ENCODE results near the gene PALLD. TPM values are rescaled to one million over a fixed set of nuclear protein-coding genes. Genes with fewer than 3 reads are reported as not detected.
A peak's percentile ranks its signal among the peaks of the same experiment; 100 is the strongest.

Gene PALLD
- total and polyA plus RNA-seq, 2 donors (not counting 3 experiments of a cell fraction or from before 2014, with no cell fraction given), result 13.4 to 48.2 TPM

DNA sequence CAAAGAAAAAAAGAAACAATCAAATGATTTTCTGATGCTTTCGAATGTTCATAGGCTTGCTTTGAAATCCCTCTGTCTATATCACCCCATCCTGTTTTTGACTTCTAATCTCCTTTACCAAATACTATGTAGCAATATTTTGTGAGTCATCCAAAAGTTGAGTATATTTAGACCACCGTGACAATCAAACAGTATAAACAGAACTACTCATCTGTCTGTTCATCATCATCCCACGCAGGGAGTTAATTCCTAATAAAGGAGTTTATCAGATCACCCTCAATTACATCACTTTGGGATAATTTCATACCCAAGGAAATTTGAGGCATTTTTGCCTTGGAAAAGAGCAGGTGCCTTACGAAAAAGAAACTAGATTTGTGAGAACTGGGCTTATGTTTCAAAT lies 300.3 kb downstream of the PALLD start:
- Histone ChIP-seq H3K9ac (replicated peaks; ENCODE audit: extremely low read depth, insufficient read depth, low read length) (no peak overlapping the region), H4K20me1 (replicated peaks; ENCODE audit: control insufficient read depth, extremely low read depth, insufficient read depth, low read length) (no peaks in the 10 kb centered on the region), H3K9me1 (replicated peaks; ENCODE audit: control insufficient read depth, extremely low read depth, insufficient read depth, low read length) (no peaks in the 10 kb centered on the region), H3K4me1 (ENCODE audit: control insufficient read depth, extremely low read depth, insufficient read depth, low read length) (peaks cover 22% of the 10 kb centered on the region), H3K9me3 (replicated peaks; ENCODE audit: control insufficient read depth, insufficient read depth, low read length) (no peaks in the 10 kb centered on the region), H3K27ac (ENCODE audit: insufficient read depth, low read depth, low read length) (peak overlapping the region; percentile 47), H3K4me3 (replicated peaks in 1 of 3; ENCODE audit: insufficient read depth in 1 of 3, low read depth in 1 of 3, low read length in 3 of 3) (no peak overlapping the region), H2AFZ (ENCODE audit: low read depth, low read length) (no peak overlapping the region), H3K27me3 (ENCODE audit: control insufficient read depth in 2 of 2, insufficient read depth in 2 of 2, low read length in 2 of 2) (no peaks in the 10 kb centered on the region), H3K4me2 (ENCODE audit: insufficient read depth, low read length) (peak overlapping the region; percentile 18), H3K36me3 (ENCODE audit: control insufficient read depth in 2 of 2, extremely low read depth in 1 of 2, insufficient read depth in 2 of 2, low read length in 2 of 2) (no peaks in the 10 kb centered on the region), H3K79me2 (ENCODE audit: control insufficient read depth, insufficient read depth, low read length) (no peaks in the 10 kb centered on the region)
- FAIRE-seq (no peak), DNase-seq (ENCODE audit: low read depth, low spot score) (peak; percentile 72)
- TSS peak; percentile 14 for BruUV-seq (replicated peaks)
- ChIA-PET POLR2A (no interaction called here), CTCF (no interaction called here)
- intact Hi-C loops (cut with micrococcal nuclease), result loop anchor here (1.0 to 5.0 kb wide), 3 partner anchors 19 to 210 kb away; no protein-coding TSS in a partner anchor
- dilution Hi-C loops (cut with MboI; ENCODE audit: extremely low pct_ligation_motif_present, low sequenced_read_pairs), result no loop called here
- no peak for TF ChIP-seq GATA2 (IDR thresholded peaks at IDR 0.05; ENCODE audit: insufficient read depth, insufficient read length, low read depth, low read length)
- TF ChIP-seq MAX (IDR thresholded peaks at IDR 0.05; ENCODE audit: insufficient read depth, insufficient read length), result no peak
- TF ChIP-seq JUN (IDR thresholded peaks at IDR 0.05; ENCODE audit: borderline replicate concordance, insufficient read depth, insufficient read length, low read depth), result peak; percentile 32
- TF ChIP-seq FOS (IDR thresholded peaks at IDR 0.05; ENCODE audit: borderline replicate concordance, insufficient read depth, low read length), result peak; percentile 67
- TF ChIP-seq POLR2AphosphoS5 (IDR thresholded peaks at IDR 0.05; ENCODE audit: insufficient read depth, low read depth, low read length), result no peak

- ChIA-PET POLR2A (no interaction called here), CTCF (no interaction called here)
- intact Hi-C loops (cut with micrococcal nuclease) (loop anchor here (1.0 to 5.0 kb wide), 3 partner anchors 18 to 211 kb away; no protein-coding TSS in a partner anchor), dilution Hi-C loops (cut with MboI; ENCODE audit: extremely low pct_ligation_motif_present, low sequenced_read_pairs) (no loop called here)
- no TSS peak for BruUV-seq (replicated peaks)
- no peak overlapping the region for H3K4me3 ChIP-seq (replicated peaks in 1 of 3; ENCODE audit: insufficient read depth in 1 of 3, low read depth in 1 of 3, low read length in 3 of 3)
- H3K9ac ChIP-seq (replicated peaks; ENCODE audit: extremely low read depth, insufficient read depth, low read length), result no peak overlapping the region
- H3K36me3 ChIP-seq (ENCODE audit: control insufficient read depth in 2 of 2, extremely low read depth in 1 of 2, insufficient read depth in 2 of 2, low read length in 2 of 2), result no peaks in the 10 kb centered on the region
- H3K4me1 ChIP-seq (ENCODE audit: control insufficient read depth, extremely low read depth, insufficient read depth, low read length), result peaks cover 22% of the 10 kb centered on the region
- no peaks in the 10 kb centered on the region for H3K79me2 ChIP-seq (ENCODE audit: control insufficient read depth, insufficient read depth, low read length)
- no peaks in the 10 kb centered on the region for H4K20me1 ChIP-seq (replicated peaks; ENCODE audit: control insufficient read depth, extremely low read depth, insufficient read depth, low read length)
- H3K27ac ChIP-seq (ENCODE audit: insufficient read depth, low read depth, low read length), result peak overlapping the region; percentile 33
- H3K4me2 ChIP-seq (ENCODE audit: insufficient read depth, low read length), result peak overlapping the region; percentile 18
- FAIRE-seq, result peak; percentile 28
- peak overlapping the region; percentile 19 for H2AFZ ChIP-seq (ENCODE audit: low read depth, low read length)
- peak; percentile 65 for DNase-seq (ENCODE audit: low read depth, low spot score)
- TF ChIP-seq MAX (IDR thresholded peaks at IDR 0.05; ENCODE audit: insufficient read depth, insufficient read length) (no peak), GATA2 (IDR thresholded peaks at IDR 0.05; ENCODE audit: insufficient read depth, insufficient read length, low read depth, low read length) (peak; percentile 69)
- no peaks in the 10 kb centered on the region for H3K27me3 ChIP-seq (ENCODE audit: control insufficient read depth in 2 of 2, insufficient read depth in 2 of 2, low read length in 2 of 2)
- H3K9me3 ChIP-seq (replicated peaks; ENCODE audit: control insufficient read depth, insufficient read depth, low read length), result no peaks in the 10 kb centered on the region
- no peaks in the 10 kb centered on the region for H3K9me1 ChIP-seq (replicated peaks; ENCODE audit: control insufficient read depth, extremely low read depth, insufficient read depth, low read length)
These were observed 301.0 kb downstream of the PALLD start for GRCh38 chr4:168797738-168798375.

Data from endothelial cell of umbilical vein (primary cell).